MV-4-11 (cell line): ENCODE results near the gene SESTD1.
A peak's percentile ranks its signal among the peaks of the same experiment; 100 is the strongest.

Experiments
- DNase-seq: peaks from one replicate; lab custom pipeline; 2025; lab: John Stamatoyannopoulos, UW

Gene SESTD1

GRCh38 chr2:179264368-179265081, at the start of gene SESTD1:
Gene SESTD1 (minus strand): TSS chr2:179264832. CDS start chr2:179191841, 72,991 bp downstream.
- DNase-seq = no peak

GRCh38 chr2:179313057-179313456, 48.4 kb upstream of the SESTD1 start:
- no peak for DNase-seq

GRCh38 chr2:179311101-179311500, 46.5 kb upstream of the SESTD1 start:
- DNase-seq = no peak

- no peak for DNase-seq
Observed at GRCh38 chr2:179307616-179308371, 43.2 kb upstream of the SESTD1 start.

GRCh38 chr2:179305125-179305524, 40.5 kb upstream of the SESTD1 start:
- no peak for DNase-seq

- DNase-seq = no peak
Observed at GRCh38 chr2:179304424-179304823, 39.8 kb upstream of the SESTD1 start.

GRCh38 chr2:179302764-179303571, 38.3 kb upstream of the SESTD1 start:
- no peak for DNase-seq

GRCh38 chr2:179302149-179302548, 37.5 kb upstream of the SESTD1 start:
- DNase-seq = no peak

- DNase-seq = no peak
Observed at GRCh38 chr2:179298666-179299065, 34.0 kb upstream of the SESTD1 start.

GRCh38 chr2:179297927-179298326, 33.3 kb upstream of the SESTD1 start:
- no peak for DNase-seq

GRCh38 chr2:179290329-179290728, 25.7 kb upstream of the SESTD1 start:
- DNase-seq = no peak

- DNase-seq = no peak
Observed at GRCh38 chr2:179285060-179285459, 20.4 kb upstream of the SESTD1 start.

- no peak for DNase-seq
Observed at GRCh38 chr2:179277429-179278196, 13.0 kb upstream of the SESTD1 start.

- DNase-seq = no peak
Observed at GRCh38 chr2:179275253-179276012, 10.8 kb upstream of the SESTD1 start.

- peak; percentile 25 for DNase-seq
Observed at GRCh38 chr2:179274749-179275148, 10.1 kb upstream of the SESTD1 start.

- no peak for DNase-seq
Observed at GRCh38 chr2:179273461-179273962, 8.9 kb upstream of the SESTD1 start.

- DNase-seq = no peak
Observed at GRCh38 chr2:179272406-179273192, 8.0 kb upstream of the SESTD1 start.

GRCh38 chr2:179270689-179271088, 6.1 kb upstream of the SESTD1 start:
- no peak for DNase-seq

- DNase-seq = peak; percentile 44
Observed at GRCh38 chr2:179268277-179268925, 3.8 kb upstream of the SESTD1 start.

- DNase-seq = no peak
Observed at GRCh38 chr2:179266271-179266670, 1.6 kb upstream of the SESTD1 start.
